HepG2 (cell line): Measurements from ENCODE around the gene SYCE3. TPM values are rescaled to one million over a fixed set of nuclear protein-coding genes. Genes with fewer than 3 reads are reported as not detected.

Source experiments
- ATAC-seq: fragments of 200-7000 bp; cut with Tn5 transposase; 3 replicates; pipeline ENCODE4 v1.9.1; 2020; ENCODE audit warnings: mild to moderate bottlenecking, moderate library complexity
- BruUV-seq: library from RNA; stranded (reverse); fragments of 400-500 nt; replicated peaks from 2 replicates; lab custom pipeline; 2021; lab: Mats Ljungman, UMichigan
- CTCF ChIA-PET: fragments of 300-600 bp; formaldehyde crosslinking; extraction: SDS; loops from one replicate; lab custom pipeline; 2021; ENCODE audit warnings: low total read pairs, inconsistent platforms, low intra/inter-chr PET ratio; lab: Yijun Ruan, JAX
- POLR2A ChIA-PET: fragments of 350-600 bp; sonication (Branson Sonifier 250); formaldehyde crosslinking; loops from one replicate; lab custom pipeline; 2020; ENCODE audit warnings: antibody characterized with exemption, inconsistent platforms; lab: Yijun Ruan, JAX
- DNase-seq: peaks from one replicate; pipeline ENCODE4 v3.0.0-alpha.2; 2015; ENCODE audit warnings: low spot score
- FAIRE-seq: peaks from 3 replicates; lab custom pipeline; 2011; peaks lifted over from hg19 to GRCh38; lab: Jason Lieb, UNC
- H2AFZ ChIP-seq: one replicate; pipeline ENCODE4 v1.6.1; 2011; ENCODE audit warnings: low read length, inconsistent platforms
- H3K27ac ChIP-seq: fragments of 300-600 bp; 3 replicates; pipeline ENCODE4 v1.8.0; 2011; ENCODE audit warnings: mixed run types, mild to moderate bottlenecking, mixed read lengths, low read length, inconsistent platforms; ENCODE audit not compliant: insufficient read depth; ENCODE audit errors: extremely low read length
- H3K27me3 ChIP-seq, 2 experiments: fragments of 200-600 bp in 1 of 2; 2 replicates in 1 of 2; 3 replicates in 1 of 2; pipeline versions ENCODE4 v1.6.0 to v1.8.0; 2011; ENCODE audit warnings: low read length in 2 of 2, mild to moderate bottlenecking in 2 of 2, moderate library complexity in 2 of 2, inconsistent platforms in 1 of 2; ENCODE audit not compliant: insufficient read depth in 2 of 2, control insufficient read depth in 1 of 2
- H3K36me3 ChIP-seq, 2 experiments: fragments of 200-600 bp in 1 of 2; replicated peaks in 1 of 2; 2 replicates in 1 of 2; 3 replicates in 1 of 2; pipeline versions ENCODE4 v1.5.1 to v1.8.0; 2011; ENCODE audit warnings: low read length in 2 of 2, inconsistent platforms in 1 of 2; ENCODE audit not compliant: insufficient read depth in 2 of 2, control insufficient read depth in 1 of 2
- H3K4me1 ChIP-seq: 2 replicates; pipeline ENCODE4 v1.5.1; 2012; ENCODE audit warnings: low read length, inconsistent platforms; ENCODE audit not compliant: insufficient read depth
- H3K4me2 ChIP-seq: 2 replicates; pipeline ENCODE4 v1.6.0; 2011; ENCODE audit warnings: low read depth, low read length, inconsistent platforms
- H3K4me3 ChIP-seq, 3 experiments: fragments of 200-600 bp in 1 of 3; sonication (generic), shearing (Covaris generic) in 1 of 3; replicated peaks in 1 of 3; 2 replicates each; pipeline ENCODE4 v1.5.1; 2011 to 2016; ENCODE audit warnings: low read length in 3 of 3, inconsistent platforms in 2 of 3, low read depth in 2 of 3, mild to moderate bottlenecking in 2 of 3, control low read depth in 1 of 3, mixed read lengths in 1 of 3; ENCODE audit not compliant: insufficient read depth in 1 of 3
- H3K79me2 ChIP-seq: one replicate; pipeline ENCODE4 v1.6.1; 2011; ENCODE audit warnings: low read length, inconsistent platforms; ENCODE audit not compliant: insufficient read depth
- H3K9ac ChIP-seq: 2 replicates; pipeline ENCODE4 v1.6.0; 2011; ENCODE audit warnings: mild to moderate bottlenecking, low read depth, low read length, inconsistent platforms; ENCODE audit not compliant: insufficient read depth
- H3K9me3 ChIP-seq: 2 replicates; pipeline ENCODE4 v1.5.1; 2012; ENCODE audit warnings: mild to moderate bottlenecking, low read length
- H4K20me1 ChIP-seq: 2 replicates; pipeline ENCODE4 v1.6.0; 2011; ENCODE audit warnings: inconsistent platforms, mild to moderate bottlenecking, low read length, moderate library complexity; ENCODE audit not compliant: insufficient read depth
- CBX1 ChIP-seq: IDR thresholded peaks from one replicate; pipeline ENCODE4 v1.6.1; 2016; ENCODE audit warnings: antibody characterized with exemption, low read depth
- CBX2 ChIP-seq, 2 experiments: fragments of 200-600 bp in 1 of 2; sonication (generic); formaldehyde crosslinking in 1 of 2; IDR thresholded peaks; 2 replicates each; pipeline versions ENCODE4 v1.7.0 to v1.8.1; 2018 to 2022; ENCODE audit warnings: low read depth in 2 of 2, low read length in 1 of 2, mild to moderate bottlenecking in 1 of 2, missing genetic modification reagents in 1 of 2
- HES4 ChIP-seq: sonication (generic); formaldehyde crosslinking; IDR thresholded peaks from 2 replicates; pipeline ENCODE4 v1.9.0; 2021; ENCODE audit warnings: mild to moderate bottlenecking, missing genetic modification reagents, borderline replicate concordance
- ISL2 ChIP-seq: sonication (generic); formaldehyde crosslinking; IDR thresholded peaks from 2 replicates; pipeline ENCODE4 v1.5.0; 2020; ENCODE audit warnings: missing genetic modification reagents
- MNT ChIP-seq: fragments of 450-650 bp; IDR thresholded peaks from 2 replicates; pipeline ENCODE4 v1.6.1; 2016
- NCOA2 ChIP-seq: sonication (generic); formaldehyde crosslinking; IDR thresholded peaks from 2 replicates; pipeline ENCODE4 v1.8.0; 2022; ENCODE audit warnings: inconsistent platforms
- NFE2L2 ChIP-seq: fragments of 150-350 bp; IDR thresholded peaks from 2 replicates; pipeline ENCODE4 v1.6.1; 2014; ENCODE audit warnings: low read length
- SIN3B ChIP-seq: fragments of 150-350 bp; IDR thresholded peaks from 2 replicates; pipeline ENCODE4 v1.6.1; 2014; ENCODE audit warnings: low read length
- ZGPAT ChIP-seq: IDR thresholded peaks from 2 replicates; pipeline ENCODE4 v1.6.1; 2016; ENCODE audit warnings: mild to moderate bottlenecking
- ZNF253 ChIP-seq: sonication (generic); formaldehyde crosslinking; IDR thresholded peaks from 2 replicates; pipeline ENCODE4 v1.8.0; 2022; ENCODE audit warnings: mild to moderate bottlenecking, missing genetic modification reagents, borderline replicate concordance
- ZNF333 ChIP-seq: sonication (generic); formaldehyde crosslinking; IDR thresholded peaks from 2 replicates; pipeline ENCODE4 v1.4.0; 2020; ENCODE audit warnings: mild to moderate bottlenecking, missing genetic modification reagents, borderline replicate concordance
- ZNF674 ChIP-seq: sonication (generic); formaldehyde crosslinking; IDR thresholded peaks from 2 replicates; pipeline ENCODE4 v1.5.0; 2020; ENCODE audit warnings: low read depth, mild to moderate bottlenecking, missing genetic modification reagents
- WGBS: methylation state at CpG from one replicate; pipeline ENCODE4 v1.1.6; 2017; ENCODE audit warnings: low lambda C conversion rate; 5-methylcytosine and 5-hydroxymethylcytosine counted together
- in situ Hi-C: cut with HindIII; loops from 2 replicates; pipeline ENCODE4 v1.10.0; 2017; ENCODE audit warnings: low pct_unique_long_range_greater_than_20kb; ENCODE audit not compliant: extremely low pct_ligation_motif_present
- intact Hi-C: fragments of 100-400 bp; cut with micrococcal nuclease; formaldehyde crosslinking; loops from one replicate; pipeline ENCODE4 v1.10.0; 2022; ENCODE audit not compliant: unreplicated experiment
- polyA plus RNA-seq, 8 experiments: library from polyadenylated mRNA; depleted of rRNA in 3 of 8; stranded (reverse) in 7 of 8; unstranded in 1 of 8; fragments of >200 nt; fragmentation: Illumina TruSeq in 4 of 8; extraction: Trizol in 4 of 8; gene quantifications; 2 replicates each; pipeline versions ENCODE4 v1.2.1 to v1.2.3, GENCODE V29; 2011 to 2016; ENCODE audit warnings: low read depth in 4 of 8, missing spikeins in 1 of 8, mixed read lengths in 1 of 8; ENCODE audit not compliant: insufficient read depth in 1 of 8
- total RNA-seq, 5 experiments: library from RNA; depleted of rRNA; stranded (reverse); fragments of >200 nt; fragmentation: Illumina TruSeq; extraction: Trizol; gene quantifications; 2 replicates each; pipeline ENCODE4 v1.2.3, GENCODE V29; 2016; ENCODE audit warnings: low read depth in 1 of 5

The SYCE3 gene
- total and polyA plus RNA-seq, 2 of the 13 experiments (the other 11 are each of a cell fraction or from before 2014, with no cell fraction given): not detected

- ATAC-seq (no peak), DNase-seq (no peak), FAIRE-seq (no peak)
- Histone ChIP-seq H3K79me2 (no peaks in the 10 kb centered on the region), H4K20me1 (no peaks in the 10 kb centered on the region), H3K27me3 (peaks cover 3 to 30% of the 10 kb centered on the region in 2 experiments), H3K4me3 (no peak overlapping the region), H3K9me3 (no peaks in the 10 kb centered on the region), H2AFZ (no peak overlapping the region), H3K27ac (no peak overlapping the region), H3K9ac (no peak overlapping the region), H3K4me2 (no peak overlapping the region), H3K36me3 (no peaks in the 10 kb centered on the region), H3K4me1 (peaks cover 35% of the 10 kb centered on the region)
- intact Hi-C loops: no loop called here
- 88% methylated on average over 52 of the region's 52 CpGs for WGBS
- no TSS peak for BruUV-seq
- CTCF ChIA-PET: no interaction called here
- in situ Hi-C loops: no loop called here
- TF ChIP-seq ZNF253 (CRISPR knock-in tag): no peak
- TF ChIP-seq HES4 (CRISPR knock-in tag): no peak
- TF ChIP-seq ZGPAT (CRISPR knock-in tag): no peak
- no peak for TF ChIP-seq NCOA2
- TF ChIP-seq NFE2L2: no peak
- no peak for TF ChIP-seq CBX1
- TF ChIP-seq ZNF674 (CRISPR knock-in tag): no peak
- no peak for TF ChIP-seq CBX2 (IDR thresholded peaks at IDR 0.05; ENCODE audit: low read depth, low read length)
- no peak for TF ChIP-seq CBX2 (CRISPR knock-in tag; IDR thresholded peaks at IDR 0.05; ENCODE audit: low read depth)
- no peak for TF ChIP-seq MNT
- no peak for TF ChIP-seq ISL2 (CRISPR knock-in tag)
- no peak for TF ChIP-seq SIN3B
- TF ChIP-seq ZNF333 (CRISPR knock-in tag): no peak
- POLR2A ChIA-PET: interaction anchor here (1.8 to 4.2 kb wide), 4 partner anchors 11 to 39 kb away, joined by 6 to 34 read pairs (median 18); partner anchors contain the start of genes CHKB, SCO2 and TYMP
Measured at GRCh38 chr22:50544078-50544745, 18.5 kb downstream of the SYCE3 start.
